Skeletal muscle tissue (tissue), 4 donors: Measurements from ENCODE around the gene WNT16. TPM values are rescaled to one million over a fixed set of nuclear protein-coding genes. Genes with fewer than 3 reads are reported as not detected.

Experiments used
- H3K27ac ChIP-seq: one replicate; pipeline ENCODE4 v1.7.0; 2013; ENCODE audit warnings: mild to moderate bottlenecking, low read depth, low read length, inconsistent platforms
- H3K27me3 ChIP-seq, 3 donors: one replicate each; pipeline ENCODE4 v1.7.0; 2013; ENCODE audit warnings: low read length in 3 of 3; ENCODE audit not compliant: control insufficient read depth in 3 of 3, insufficient read depth in 3 of 3
- H3K36me3 ChIP-seq, 3 donors: one replicate each; pipeline ENCODE4 v1.7.0; 2013; ENCODE audit warnings: low read length in 3 of 3; ENCODE audit not compliant: control insufficient read depth in 3 of 3, insufficient read depth in 3 of 3
- H3K4me1 ChIP-seq, 3 donors: one replicate each; pipeline ENCODE4 v1.7.0; 2013; ENCODE audit warnings: low read length in 3 of 3, mild to moderate bottlenecking in 3 of 3; ENCODE audit not compliant: control insufficient read depth in 3 of 3, insufficient read depth in 3 of 3
- H3K4me3 ChIP-seq, 3 donors: one replicate each; pipeline ENCODE4 v1.7.0; 2013; ENCODE audit warnings: low read length in 3 of 3
- H3K9ac ChIP-seq, 3 donors: one replicate each; pipeline ENCODE4 v1.7.0; 2013; ENCODE audit warnings: low read length in 3 of 3, mild to moderate bottlenecking in 3 of 3, moderate library complexity in 2 of 3, low read depth in 1 of 3
- H3K9me3 ChIP-seq, 3 donors: one replicate each; pipeline ENCODE4 v1.7.0; 2013; ENCODE audit warnings: low read length in 3 of 3; ENCODE audit not compliant: control insufficient read depth in 3 of 3
- total RNA-seq: library from RNA; depleted of rRNA; stranded (reverse); fragments of >200 nt; gene quantifications from one replicate; pipeline ENCODE4 v1.2.3, GENCODE V29; 2014
- donor health status: Osteomylitis.

WNT16 gene
- total RNA-seq, 1 donor from 2014 or later, result 1.0 TPM

- Histone ChIP-seq H3K4me3 (no peak overlapping the region), H3K27ac (no peak overlapping the region), H3K4me1 (peaks cover 0 to 8% (median 0%) of the 10 kb centered on the region in 3 donors), H3K27me3 (no peaks in the 10 kb centered on the region), H3K9me3 (no peaks in the 10 kb centered on the region), H3K36me3 (peaks cover 0 to 3% (median 0%) of the 10 kb centered on the region in 3 donors), H3K9ac (no peak overlapping the region)
Observed at GRCh38 chr7:121385056-121385799, 56.4 kb downstream of the WNT16 start.

- peaks cover 0 to 2% (median 0%) of the 10 kb centered on the region in 3 donors for H3K36me3 ChIP-seq
Observed at GRCh38 chr7:121385800-121386179, 57.0 kb downstream of the WNT16 start.

GRCh38 chr7:121388950-121389349 is 60.1 kb downstream of the WNT16 start:
- Histone ChIP-seq H3K27ac (no peak overlapping the region), H3K4me1 (peaks cover 0 to 8% (median 0%) of the 10 kb centered on the region in 3 donors), H3K27me3 (no peaks in the 10 kb centered on the region), H3K9me3 (no peaks in the 10 kb centered on the region), H3K36me3 (no peaks in the 10 kb centered on the region), H3K4me3 (no peak overlapping the region), H3K9ac (no peak overlapping the region)

More at GRCh38 chr7:121385800-121386179, 57.0 kb downstream of the WNT16 start:
- Histone ChIP-seq H3K9ac (no peak overlapping the region), H3K27me3 (no peaks in the 10 kb centered on the region), H3K4me3 (no peak overlapping the region), H3K27ac (no peak overlapping the region), H3K4me1 (peaks cover 0 to 8% (median 0%) of the 10 kb centered on the region in 3 donors), H3K9me3 (no peaks in the 10 kb centered on the region)

GRCh38 chr7:121390109-121390508 is 61.3 kb downstream of the WNT16 start:
- no peaks in the 10 kb centered on the region for H3K36me3 ChIP-seq
- H3K27me3 ChIP-seq, result no peaks in the 10 kb centered on the region
- no peak overlapping the region for H3K27ac ChIP-seq
- H3K9ac ChIP-seq, result no peak overlapping the region
- no peaks in the 10 kb centered on the region for H3K9me3 ChIP-seq
- H3K4me3 ChIP-seq, result no peak overlapping the region
- H3K4me1 ChIP-seq, result peaks cover 0 to 8% (median 0%) of the 10 kb centered on the region in 3 donors

GRCh38 chr7:121390617-121391016 is 61.8 kb downstream of the WNT16 start:
- H3K36me3 ChIP-seq, result no peaks in the 10 kb centered on the region
- no peak overlapping the region for H3K9ac ChIP-seq
- peaks cover 0 to 4% (median 0%) of the 10 kb centered on the region in 3 donors for H3K4me1 ChIP-seq
- H3K27me3 ChIP-seq, result no peaks in the 10 kb centered on the region
- no peak overlapping the region for H3K27ac ChIP-seq
- no peaks in the 10 kb centered on the region for H3K9me3 ChIP-seq
- H3K4me3 ChIP-seq, result no peak overlapping the region

Other genes starting within 250 kb of the WNT16 start
- gene FAM3C, start 67.3 kb downstream of the WNT16 start, total RNA-seq, result 51.1 TPM